GM18907 (cell line): ENCODE results near the gene TEAD1.

Experiments
- ATAC-seq: cut with Tn5 transposase; IDR thresholded peaks from one replicate; pipeline ENCODE4 v1.9.1; 2021; ENCODE audit warnings: mild to moderate bottlenecking, moderate library complexity; ENCODE audit not compliant: unreplicated experiment

TEAD1 gene

GRCh38 chr11:12968826-12969225, 294.6 kb downstream of the TEAD1 start:
- ATAC-seq, result no peak

- no peak for ATAC-seq
Observed at GRCh38 chr11:12971955-12972354, 297.7 kb downstream of the TEAD1 start.

GRCh38 chr11:12973528-12974181, 299.4 kb downstream of the TEAD1 start:
- ATAC-seq, result no peak

GRCh38 chr11:12975195-12975594, 301.0 kb downstream of the TEAD1 start:
- no peak for ATAC-seq

- ATAC-seq, result no peak
Observed at GRCh38 chr11:12979928-12980689, 305.9 kb downstream of the TEAD1 start.

- ATAC-seq, result no peak
Observed at GRCh38 chr11:12981676-12982522, 307.7 kb downstream of the TEAD1 start.

GRCh38 chr11:12983336-12983735, 309.1 kb downstream of the TEAD1 start:
- ATAC-seq, result no peak

- no peak for ATAC-seq
Observed at GRCh38 chr11:12986194-12986898, 312.1 kb downstream of the TEAD1 start.

- no peak for ATAC-seq
Observed at GRCh38 chr11:12989428-12990161, 315.4 kb downstream of the TEAD1 start.

- no peak for ATAC-seq
Observed at GRCh38 chr11:12990162-12990480, 315.9 kb downstream of the TEAD1 start.

- ATAC-seq, result no peak
Observed at GRCh38 chr11:12991426-12991825, 317.2 kb downstream of the TEAD1 start.

- ATAC-seq, result no peak
Observed at GRCh38 chr11:12993626-12994025, 319.4 kb downstream of the TEAD1 start.
